Duodenal mucosa (tissue), 2 donors: ENCODE results near the gene LHFPL3.

ENCODE experiments used
- H3K27ac ChIP-seq: one replicate; pipeline ENCODE4 v1.7.0; 2013; ENCODE audit warnings: low read depth, low read length
- H3K27me3 ChIP-seq, 2 donors: one replicate each; pipeline ENCODE4 v1.7.0; 2013; ENCODE audit warnings: low read length in 2 of 2, control low read depth in 1 of 2; ENCODE audit not compliant: insufficient read depth in 2 of 2, control insufficient read depth in 1 of 2
- H3K36me3 ChIP-seq, 2 donors: one replicate each; pipeline ENCODE4 v1.7.0; 2013; ENCODE audit warnings: low read length in 2 of 2, control low read depth in 1 of 2; ENCODE audit not compliant: insufficient read depth in 2 of 2, control insufficient read depth in 1 of 2
- H3K4me1 ChIP-seq, 2 donors: one replicate each; pipeline ENCODE4 v1.7.0; 2013; ENCODE audit warnings: low read length in 2 of 2, control low read depth in 1 of 2; ENCODE audit not compliant: insufficient read depth in 2 of 2, control insufficient read depth in 1 of 2
- H3K4me3 ChIP-seq, 2 donors: one replicate each; pipeline ENCODE4 v1.7.0; 2013; ENCODE audit warnings: low read length in 2 of 2, low read depth in 1 of 2
- H3K9ac ChIP-seq, 2 donors: one replicate each; pipeline ENCODE4 v1.7.0; 2013; ENCODE audit warnings: low read length in 2 of 2, low read depth in 1 of 2
- H3K9me3 ChIP-seq, 2 donors: one replicate each; pipeline ENCODE4 v1.7.0; 2013; ENCODE audit warnings: low read length in 2 of 2, control low read depth in 1 of 2; ENCODE audit not compliant: control insufficient read depth in 1 of 2

The LHFPL3 gene

DNA sequence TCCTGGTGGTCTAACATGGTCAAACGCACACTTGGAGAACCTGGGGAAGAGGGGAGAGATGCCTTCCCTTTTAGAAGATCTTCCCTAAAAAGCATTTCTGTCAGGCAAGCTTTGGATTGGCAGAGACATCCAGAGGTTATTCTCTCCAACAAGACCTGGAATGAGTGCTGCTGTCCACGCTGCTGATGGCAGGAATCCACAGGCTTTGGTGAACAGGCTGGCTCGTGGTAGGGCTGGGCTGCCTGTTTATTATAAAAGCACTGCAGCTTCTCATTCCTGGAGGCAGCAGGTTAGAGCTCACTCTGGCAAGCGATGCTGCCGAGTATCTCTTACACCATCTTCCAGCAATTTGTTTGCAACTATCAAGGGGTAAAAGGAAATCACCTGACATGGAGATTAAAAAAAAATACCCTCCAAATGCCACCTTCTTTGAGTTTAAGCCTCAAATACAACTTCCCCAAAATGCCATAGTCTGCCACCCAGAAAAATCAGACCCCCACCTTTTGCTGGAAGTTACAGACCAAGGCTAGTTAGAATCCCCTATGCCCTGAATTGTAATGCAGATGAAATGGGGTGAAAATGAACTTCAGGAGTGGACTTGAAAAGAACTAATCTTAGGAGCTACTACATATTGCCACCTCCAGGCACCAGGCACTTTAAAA is 533.5 kb downstream of the LHFPL3 start:
- Histone ChIP-seq H3K9me3 (peaks cover 0 to 3% of the 10 kb centered on the region in 2 donors), H3K36me3 (peaks cover 0 to 17% of the 10 kb centered on the region in 2 donors), H3K27ac (no peak overlapping the region), H3K4me1 (no peaks in the 10 kb centered on the region), H3K4me3 (no peak overlapping the region), H3K9ac (no peak overlapping the region), H3K27me3 (no peaks in the 10 kb centered on the region)

- no peak overlapping the region for H3K27ac ChIP-seq
- peaks cover 0 to 3% of the 10 kb centered on the region in 2 donors for H3K9me3 ChIP-seq
- peaks cover 0 to 17% of the 10 kb centered on the region in 2 donors for H3K36me3 ChIP-seq
- no peaks in the 10 kb centered on the region for H3K27me3 ChIP-seq
- no peak overlapping the region for H3K9ac ChIP-seq
- H3K4me3 ChIP-seq, result no peak overlapping the region
- H3K4me1 ChIP-seq, result no peaks in the 10 kb centered on the region
Observed at GRCh38 chr7:104862719-104863118, 534.3 kb downstream of the LHFPL3 start.

GRCh38 chr7:104873401-104873800 is 545.0 kb downstream of the LHFPL3 start:
- Histone ChIP-seq H3K4me1 (no peaks in the 10 kb centered on the region), H3K27ac (no peak overlapping the region), H3K27me3 (no peaks in the 10 kb centered on the region), H3K9ac (no peak overlapping the region), H3K36me3 (peaks cover 0 to 7% of the 10 kb centered on the region in 2 donors), H3K4me3 (no peak overlapping the region), H3K9me3 (no peaks in the 10 kb centered on the region)

DNA sequence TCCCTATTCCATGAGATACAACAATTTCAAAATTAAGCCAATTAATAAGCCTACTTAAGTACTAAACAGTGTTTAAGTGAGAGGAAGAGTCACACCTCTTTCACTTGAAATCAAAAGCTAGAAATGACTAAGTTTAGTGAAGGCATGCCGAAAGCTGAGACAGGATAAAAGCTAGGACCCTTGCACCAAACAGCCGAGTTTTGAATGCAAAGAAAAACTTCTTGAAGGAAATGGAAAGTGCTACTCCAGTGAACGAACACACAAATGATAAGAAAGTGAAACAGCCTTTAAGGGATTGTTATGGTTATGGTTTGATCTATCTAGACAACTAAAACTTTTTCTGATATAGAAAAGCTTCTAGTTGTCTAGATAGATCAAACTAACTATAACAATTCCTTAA is 550.2 kb downstream of the LHFPL3 start:
- no peaks in the 10 kb centered on the region for H3K36me3 ChIP-seq
- no peaks in the 10 kb centered on the region for H3K27me3 ChIP-seq
- no peak overlapping the region for H3K27ac ChIP-seq
- H3K4me1 ChIP-seq, result peaks cover 0 to 5% of the 10 kb centered on the region in 2 donors
- no peak overlapping the region for H3K9ac ChIP-seq
- no peak overlapping the region for H3K4me3 ChIP-seq
- no peaks in the 10 kb centered on the region for H3K9me3 ChIP-seq

- Histone ChIP-seq H3K4me3 (peak overlapping the region in 1 of 2 donors; percentile 49), H3K27me3 (no peaks in the 10 kb centered on the region), H3K4me1 (peaks cover 10 to 16% of the 10 kb centered on the region in 2 donors), H3K36me3 (peaks cover 0 to 3% of the 10 kb centered on the region in 2 donors), H3K9me3 (no peaks in the 10 kb centered on the region), H3K9ac (peak overlapping the region; percentile 20 to 41), H3K27ac (no peak overlapping the region)
Observed at GRCh38 chr7:104883248-104883717, 554.9 kb downstream of the LHFPL3 start.

DNA sequence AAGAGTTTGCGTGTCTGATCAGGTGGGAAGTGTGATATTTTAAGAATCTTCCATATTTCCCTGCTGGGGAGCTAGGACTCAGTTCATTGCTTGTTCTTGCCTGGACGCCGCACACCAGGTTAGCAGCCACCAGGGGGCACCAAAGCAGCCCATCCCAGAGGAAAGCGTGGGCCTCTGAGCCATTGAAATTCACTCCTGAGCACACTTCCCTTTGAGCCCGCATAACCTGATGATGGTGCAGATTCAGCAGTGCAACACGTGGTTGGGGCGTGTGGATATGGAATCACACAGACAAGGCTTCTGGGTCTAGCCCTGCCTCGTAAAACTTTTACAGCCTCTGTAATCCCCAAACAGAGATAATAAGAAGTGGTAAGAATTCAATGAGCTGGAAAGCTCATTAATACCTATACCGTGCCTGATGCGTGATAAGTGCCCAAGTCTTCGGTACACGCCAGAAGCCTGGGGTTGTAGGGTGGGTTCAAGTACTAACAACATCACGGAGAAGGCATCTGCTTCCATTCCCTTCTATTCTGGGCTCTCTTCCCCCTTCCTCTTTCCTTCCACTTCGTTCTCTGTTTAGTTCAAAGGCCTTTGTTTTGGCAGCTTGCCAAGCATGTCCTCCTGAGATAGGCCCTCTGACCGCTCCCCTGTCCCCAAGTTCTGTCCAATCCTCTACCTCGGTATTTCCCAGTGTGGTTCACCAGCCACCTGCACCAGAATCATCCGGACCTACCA is 555.5 kb downstream of the LHFPL3 start:
- Histone ChIP-seq H3K9me3 (no peaks in the 10 kb centered on the region), H3K27me3 (no peaks in the 10 kb centered on the region), H3K27ac (peak overlapping the region; percentile 60), H3K4me3 (peak overlapping the region; percentile 49 to 53), H3K36me3 (peaks cover 0 to 8% of the 10 kb centered on the region in 2 donors), H3K9ac (peak overlapping the region; percentile 20 to 41), H3K4me1 (peaks cover 10 to 16% of the 10 kb centered on the region in 2 donors)

DNA sequence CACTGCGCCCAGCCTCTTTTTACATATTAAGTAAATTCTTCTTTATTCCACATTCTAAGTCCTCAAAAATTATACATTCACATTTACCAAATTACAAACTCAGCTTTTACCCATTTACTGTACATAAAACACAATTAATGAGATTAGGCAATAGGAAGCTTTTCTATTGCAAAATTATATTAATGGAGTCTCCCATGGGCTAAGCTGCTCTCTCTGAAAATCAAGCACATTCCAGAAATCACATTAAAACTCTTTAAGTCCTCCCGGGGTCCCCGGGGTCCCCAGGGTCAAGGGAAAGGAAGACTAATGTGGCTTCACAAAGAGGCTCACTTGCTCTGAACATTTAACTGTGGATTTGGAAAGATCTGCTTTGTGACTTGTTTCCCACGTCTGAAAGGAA is 558.2 kb downstream of the LHFPL3 start:
- no peaks in the 10 kb centered on the region for H3K27me3 ChIP-seq
- H3K27ac ChIP-seq, result no peak overlapping the region
- peaks cover 10 to 16% of the 10 kb centered on the region in 2 donors for H3K4me1 ChIP-seq
- peaks cover 0 to 17% of the 10 kb centered on the region in 2 donors for H3K36me3 ChIP-seq
- H3K9me3 ChIP-seq, result no peaks in the 10 kb centered on the region
- H3K9ac ChIP-seq, result no peak overlapping the region
- H3K4me3 ChIP-seq, result no peak overlapping the region

DNA sequence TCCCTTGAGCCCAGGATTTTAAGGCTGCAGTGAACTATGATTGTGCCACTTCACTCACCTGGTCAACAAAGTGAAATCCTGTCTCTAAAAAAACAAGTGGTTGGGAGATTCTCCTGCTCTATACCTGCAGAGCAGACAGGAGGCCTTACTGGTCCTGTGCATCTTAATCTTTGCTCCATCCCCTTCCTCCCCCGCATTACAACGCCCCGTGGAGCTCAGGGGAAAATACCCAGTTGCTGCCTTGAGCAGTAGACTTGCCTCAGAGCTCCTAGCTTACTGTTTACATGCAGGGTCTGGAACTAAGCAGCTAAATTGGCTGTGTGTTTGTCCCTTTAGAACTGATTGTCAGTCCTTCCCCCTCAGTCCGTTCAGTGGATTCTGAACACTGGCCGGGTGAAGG is 561.8 kb downstream of the LHFPL3 start:
- H3K4me3 ChIP-seq, result no peak overlapping the region
- no peak overlapping the region for H3K9ac ChIP-seq
- peaks cover 3 to 20% of the 10 kb centered on the region in 2 donors for H3K36me3 ChIP-seq
- no peaks in the 10 kb centered on the region for H3K9me3 ChIP-seq
- H3K27ac ChIP-seq, result no peak overlapping the region
- peaks cover 8 to 12% of the 10 kb centered on the region in 2 donors for H3K4me1 ChIP-seq
- no peaks in the 10 kb centered on the region for H3K27me3 ChIP-seq

GRCh38 chr7:104891949-104892348 is 563.5 kb downstream of the LHFPL3 start:
- Histone ChIP-seq H3K4me1 (peaks cover 24% of the 10 kb centered on the region in 2 donors), H3K9ac (no peak overlapping the region), H3K9me3 (no peaks in the 10 kb centered on the region), H3K36me3 (peaks cover 3 to 20% of the 10 kb centered on the region in 2 donors), H3K27ac (no peak overlapping the region), H3K27me3 (no peaks in the 10 kb centered on the region), H3K4me3 (no peak overlapping the region)

DNA sequence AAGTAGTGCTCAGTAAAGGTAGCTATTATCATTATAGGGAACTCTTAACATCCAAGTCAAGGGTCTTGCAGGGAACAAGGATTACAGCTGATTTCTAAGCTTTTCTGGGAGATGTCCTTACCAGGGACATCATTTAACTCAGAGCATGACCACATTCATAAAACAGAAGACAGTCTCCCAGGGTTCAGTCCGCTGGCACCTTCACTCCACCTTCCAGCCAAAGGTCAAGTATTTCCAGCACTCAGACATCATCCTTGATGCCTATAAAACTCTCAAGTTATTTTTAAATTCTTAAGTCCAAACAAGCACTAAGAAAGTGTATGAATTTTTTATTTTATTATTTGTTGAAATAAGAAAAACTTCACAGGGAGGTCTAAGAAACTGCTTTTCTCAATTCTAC is 565.9 kb downstream of the LHFPL3 start:
- Histone ChIP-seq H3K27ac (no peak overlapping the region), H3K4me3 (no peak overlapping the region), H3K27me3 (no peaks in the 10 kb centered on the region), H3K4me1 (peaks cover 24 to 28% of the 10 kb centered on the region in 2 donors), H3K9me3 (no peaks in the 10 kb centered on the region), H3K36me3 (peaks cover 3 to 11% of the 10 kb centered on the region in 2 donors), H3K9ac (no peak overlapping the region)
